ENCODE results near the gene SUFU. TPM values are rescaled to one million over a fixed set of nuclear protein-coding genes. Genes with fewer than 3 reads are reported as not detected.

The SUFU gene
- total RNA-seq, 2 donors from 2014 or later: 6.8 to 10.9 TPM

DNA sequence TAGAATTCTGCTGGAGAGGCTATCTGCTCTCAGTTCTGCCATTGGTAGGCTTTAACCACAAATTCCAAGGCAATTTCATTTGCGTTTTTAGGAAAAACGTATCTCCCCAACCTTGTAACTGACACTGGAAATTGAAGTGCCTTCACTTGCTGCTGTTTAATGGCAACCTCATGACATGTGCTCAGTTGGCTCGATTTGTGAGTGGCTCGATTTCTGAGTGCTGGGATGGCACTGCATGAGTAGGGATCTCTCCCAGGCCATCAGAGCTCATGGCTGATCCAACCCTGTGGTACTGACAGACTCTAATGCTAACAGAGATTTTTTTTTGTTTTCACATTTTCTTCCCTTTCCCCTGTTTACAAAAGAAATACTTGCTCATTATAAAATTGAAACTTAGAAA lies 56.0 kb downstream of the SUFU start:
- no peaks in the 10 kb centered on the region for H3K9me3 Mint-ChIP-seq
- no peaks in the 10 kb centered on the region for H3K27me3 Mint-ChIP-seq
- no peaks in the 10 kb centered on the region for H3K36me3 Mint-ChIP-seq
- DNase-seq (ENCODE audit: low spot score): no peak
- no peak overlapping the region for H3K4me3 Mint-ChIP-seq
- H3K27ac Mint-ChIP-seq: no peak overlapping the region
- peaks cover 0 to 9% of the 10 kb centered on the region in 2 donors for H3K4me1 Mint-ChIP-seq (ENCODE audit: low read depth in 2 of 2)
- ATAC-seq: no peak

DNA sequence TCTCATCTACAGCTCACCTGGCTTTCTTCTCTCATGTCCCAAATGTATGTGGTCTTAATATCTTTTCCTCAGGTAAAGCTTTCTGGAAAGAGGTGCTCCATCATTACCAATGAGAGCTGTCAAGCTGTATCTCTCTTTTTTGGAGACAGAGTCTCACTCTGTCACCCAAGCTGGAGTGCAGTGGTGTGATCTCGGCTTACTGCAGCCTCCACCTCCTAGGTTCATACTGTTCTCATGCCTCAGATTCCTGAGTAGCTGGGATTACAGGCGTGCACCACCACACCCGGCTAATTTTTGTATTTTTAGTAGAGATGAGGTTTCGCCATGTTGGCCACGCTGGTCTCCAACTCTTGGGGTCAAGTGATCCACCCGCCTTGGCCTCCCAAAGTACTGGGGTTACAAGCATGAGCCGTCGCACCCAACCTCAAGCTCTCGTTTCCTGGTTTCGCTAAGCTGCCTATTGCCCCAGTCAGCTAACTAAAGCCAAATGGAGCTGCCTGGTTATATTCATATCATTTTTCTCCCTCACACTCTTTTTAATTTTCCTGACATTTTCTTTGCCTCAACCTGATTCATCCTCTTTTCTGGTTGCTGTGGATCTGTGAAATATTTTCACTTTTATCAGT lies 60.5 kb downstream of the SUFU start:
- no peak for DNase-seq (ENCODE audit: low spot score)
- Mint-ChIP-seq H3K36me3 (no peaks in the 10 kb centered on the region), H3K9me3 (no peaks in the 10 kb centered on the region), H3K27ac (no peak overlapping the region), H3K4me3 (no peak overlapping the region), H3K4me1 (ENCODE audit: low read depth in 2 of 2) (peaks cover 0 to 4% of the 10 kb centered on the region in 2 donors), H3K27me3 (no peaks in the 10 kb centered on the region)
- no peak for ATAC-seq

DNA sequence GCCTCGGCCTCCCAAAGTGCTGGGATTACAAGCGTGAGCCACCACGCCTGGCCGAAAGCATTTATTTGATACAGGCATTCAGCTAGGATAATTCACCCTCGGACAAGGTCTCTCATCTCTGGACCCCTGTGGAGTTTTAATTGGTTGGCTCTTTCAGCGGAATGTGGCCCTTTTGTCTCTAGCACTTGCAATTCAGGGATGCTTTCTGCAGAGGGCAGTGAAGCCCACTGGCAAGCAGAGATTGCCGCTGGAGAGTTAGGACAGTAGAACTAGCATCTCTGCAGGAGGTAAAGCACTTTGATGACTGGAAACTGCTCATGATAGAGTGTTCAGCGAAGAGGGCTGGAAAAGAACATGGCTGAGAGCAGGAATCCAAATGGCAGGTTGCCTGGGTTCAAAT lies 62.0 kb downstream of the SUFU start:
- DNase-seq (ENCODE audit: low spot score): no peak

DNA sequence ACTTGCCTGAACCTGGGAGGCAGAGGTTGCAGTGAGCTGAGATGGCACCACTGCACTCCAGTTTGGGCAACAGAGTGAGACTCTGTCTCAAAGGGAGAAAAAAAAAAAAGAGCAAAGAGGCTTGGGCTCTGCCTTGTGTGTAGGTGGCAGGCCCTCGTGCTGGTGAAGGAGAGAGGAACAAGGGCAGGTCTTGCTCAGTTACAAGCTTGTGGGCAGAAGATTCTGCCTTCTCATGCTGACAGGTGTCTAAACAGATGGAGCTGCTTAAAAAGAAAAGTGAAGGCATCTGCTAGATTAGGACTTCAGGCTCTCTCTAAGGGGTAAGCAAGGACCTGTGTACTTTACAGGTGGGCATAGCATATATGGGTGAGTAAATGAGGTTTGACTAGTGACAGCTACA lies 75.0 kb downstream of the SUFU start:
- Mint-ChIP-seq H3K9me3 (no peaks in the 10 kb centered on the region), H3K27me3 (no peaks in the 10 kb centered on the region), H3K36me3 (no peaks in the 10 kb centered on the region), H3K27ac (no peak overlapping the region), H3K4me3 (no peak overlapping the region), H3K4me1 (ENCODE audit: low read depth in 2 of 2) (peaks cover 0 to 3% of the 10 kb centered on the region in 2 donors)
- no peak for ATAC-seq
- no peak for DNase-seq (ENCODE audit: low spot score)

More for the DNA sequence above, 62.0 kb downstream of the SUFU start:
- Mint-ChIP-seq H3K9me3 (no peaks in the 10 kb centered on the region), H3K27me3 (no peaks in the 10 kb centered on the region), H3K27ac (no peak overlapping the region), H3K4me3 (no peak overlapping the region), H3K36me3 (no peaks in the 10 kb centered on the region), H3K4me1 (ENCODE audit: low read depth in 2 of 2) (peaks cover 0 to 4% of the 10 kb centered on the region in 2 donors)
- ATAC-seq: no peak

GRCh38 chr10:102579328-102579727 lies 75.6 kb downstream of the SUFU start:
- DNase-seq (ENCODE audit: low spot score) (no peak), ATAC-seq (no peak)
- Mint-ChIP-seq H3K4me1 (ENCODE audit: low read depth in 2 of 2) (peaks cover 0 to 3% of the 10 kb centered on the region in 2 donors), H3K36me3 (no peaks in the 10 kb centered on the region), H3K27me3 (no peaks in the 10 kb centered on the region), H3K9me3 (no peaks in the 10 kb centered on the region), H3K4me3 (no peak overlapping the region), H3K27ac (no peak overlapping the region)

- no peaks in the 10 kb centered on the region for H3K27me3 Mint-ChIP-seq
- H3K27ac Mint-ChIP-seq: no peak overlapping the region
- H3K4me1 Mint-ChIP-seq (ENCODE audit: low read depth in 2 of 2): peaks cover 0 to 3% of the 10 kb centered on the region in 2 donors
- no peaks in the 10 kb centered on the region for H3K9me3 Mint-ChIP-seq
- no peak overlapping the region for H3K4me3 Mint-ChIP-seq
- ATAC-seq: no peak
- no peaks in the 10 kb centered on the region for H3K36me3 Mint-ChIP-seq
- no peak for DNase-seq (ENCODE audit: low spot score)
Observed at GRCh38 chr10:102580230-102580629, 76.5 kb downstream of the SUFU start.

DNA sequence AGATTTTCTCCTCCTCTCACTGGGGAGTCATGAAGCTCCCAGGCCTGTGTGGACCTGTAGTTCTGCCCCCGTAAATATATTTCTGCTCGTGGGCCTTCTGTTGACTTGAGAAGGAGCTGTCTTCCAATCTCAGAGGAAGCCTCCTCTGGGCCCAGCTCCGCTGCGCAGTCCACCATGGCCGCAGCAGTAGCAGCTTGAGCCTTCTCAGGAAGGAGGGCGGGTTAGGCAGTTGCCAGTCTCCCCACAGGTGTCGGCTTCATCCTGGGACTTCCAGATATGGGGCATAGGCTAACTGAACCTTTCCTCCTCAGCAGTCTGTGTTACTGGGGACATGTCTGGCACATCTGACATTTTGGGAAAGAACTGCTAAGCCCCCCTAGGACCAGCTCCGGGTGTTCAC lies 77.6 kb downstream of the SUFU start:
- Mint-ChIP-seq H3K9me3 (no peaks in the 10 kb centered on the region), H3K27me3 (no peaks in the 10 kb centered on the region), H3K4me3 (no peak overlapping the region), H3K4me1 (ENCODE audit: low read depth in 2 of 2) (peaks cover 0 to 3% of the 10 kb centered on the region in 2 donors), H3K27ac (no peak overlapping the region), H3K36me3 (no peaks in the 10 kb centered on the region)
- DNase-seq (ENCODE audit: low spot score) (no peak), ATAC-seq (no peak)

DNA sequence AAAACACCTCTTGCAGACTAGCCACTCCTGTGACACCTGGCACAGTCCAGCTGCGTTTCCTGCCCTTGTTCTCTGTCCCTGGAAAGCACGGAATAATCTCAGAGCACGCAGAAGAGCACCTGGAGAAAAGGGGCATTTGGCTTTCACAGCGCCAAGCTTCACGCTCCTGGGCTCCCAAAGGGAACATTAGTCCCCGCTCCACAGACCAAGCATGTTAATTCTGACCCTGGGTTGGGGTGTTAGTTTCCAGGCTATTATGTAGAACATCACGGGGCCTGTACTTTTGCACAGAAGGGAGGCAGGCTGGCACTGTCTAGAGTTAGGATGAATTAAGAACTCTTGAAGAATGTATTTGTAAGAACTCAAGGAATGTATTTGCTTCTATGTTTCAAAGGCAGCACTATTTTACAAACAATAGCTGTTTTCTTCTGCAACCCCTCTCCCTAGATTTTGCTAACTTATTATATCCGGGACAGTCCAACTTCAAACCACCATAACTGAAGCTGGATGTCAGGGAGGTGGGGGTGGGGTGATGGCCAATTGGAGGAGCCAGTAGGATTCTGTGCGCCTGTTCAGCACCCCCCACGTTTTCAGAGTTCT lies 78.3 kb downstream of the SUFU start:
- no peaks in the 10 kb centered on the region for H3K36me3 Mint-ChIP-seq
- H3K4me1 Mint-ChIP-seq (ENCODE audit: low read depth in 2 of 2): peaks cover 0 to 3% of the 10 kb centered on the region in 2 donors
- H3K27ac Mint-ChIP-seq: no peak overlapping the region
- H3K27me3 Mint-ChIP-seq: no peaks in the 10 kb centered on the region
- H3K9me3 Mint-ChIP-seq: no peaks in the 10 kb centered on the region
- ATAC-seq (no peak), DNase-seq (ENCODE audit: low spot score) (no peak)
- H3K4me3 Mint-ChIP-seq: no peak overlapping the region

DNA sequence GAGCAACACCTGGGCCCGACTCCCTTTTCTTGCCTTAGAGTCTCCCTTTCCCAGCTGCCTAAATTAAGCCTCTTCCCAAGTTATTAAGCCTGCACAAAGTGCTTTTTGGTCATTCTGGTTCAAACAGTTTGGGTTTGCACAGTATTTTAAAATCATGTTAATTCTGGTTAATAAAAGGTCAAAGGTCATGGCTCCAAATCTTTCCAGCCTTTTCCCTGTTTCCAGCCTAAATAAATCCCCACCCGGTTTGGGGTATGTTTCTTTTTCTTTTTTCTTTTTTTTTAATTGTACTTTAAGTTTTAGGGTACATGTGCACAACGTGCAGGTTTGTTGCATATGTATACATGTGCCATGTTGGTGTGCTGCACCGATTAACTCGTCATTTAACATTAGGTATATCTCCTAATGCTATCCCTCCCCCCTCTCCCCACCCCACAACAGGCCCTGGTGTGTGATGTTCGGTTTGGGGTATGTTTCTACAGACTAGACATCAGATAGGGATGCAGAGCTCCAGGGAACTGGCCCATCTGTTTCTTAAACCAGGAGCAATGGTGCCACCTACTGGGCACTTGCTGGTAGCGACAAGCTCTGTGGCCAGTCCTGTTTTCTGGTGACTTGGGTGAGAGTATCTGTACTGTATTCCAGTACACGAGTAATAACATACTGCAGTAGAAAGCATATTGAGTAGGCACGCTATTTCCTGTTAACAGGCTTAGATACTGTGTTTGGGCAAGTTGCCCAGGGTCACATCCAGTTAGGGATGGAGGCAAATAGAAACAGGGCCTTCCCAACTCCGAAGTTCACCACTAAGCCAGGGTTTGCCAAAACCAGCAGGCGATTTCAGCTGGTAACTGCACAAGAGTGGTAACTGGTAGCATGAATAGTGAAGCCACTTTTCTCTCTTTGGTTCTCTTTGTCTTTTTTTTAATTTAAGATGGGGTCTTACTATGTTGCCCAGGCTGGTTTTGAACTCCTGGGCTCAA lies 80.0 kb downstream of the SUFU start:
- Mint-ChIP-seq H3K27ac (no peak overlapping the region), H3K36me3 (no peaks in the 10 kb centered on the region), H3K27me3 (no peaks in the 10 kb centered on the region), H3K9me3 (no peaks in the 10 kb centered on the region), H3K4me1 (ENCODE audit: low read depth in 2 of 2) (peaks cover 0 to under 1% of the 10 kb centered on the region in 2 donors), H3K4me3 (no peak overlapping the region)
- ATAC-seq (peak; percentile 89), DNase-seq (ENCODE audit: low spot score) (peak; percentile 74)

- Mint-ChIP-seq H3K9me3 (no peaks in the 10 kb centered on the region), H3K36me3 (no peaks in the 10 kb centered on the region), H3K4me1 (ENCODE audit: low read depth in 2 of 2) (no peaks in the 10 kb centered on the region), H3K4me3 (no peak overlapping the region), H3K27ac (no peak overlapping the region), H3K27me3 (no peaks in the 10 kb centered on the region)
- ATAC-seq: no peak
- no peak for DNase-seq (ENCODE audit: low spot score)
Observed at GRCh38 chr10:102585026-102585425, 81.3 kb downstream of the SUFU start.

- DNase-seq (ENCODE audit: low spot score) (no peak), ATAC-seq (no peak)
- H3K27me3 Mint-ChIP-seq: no peaks in the 10 kb centered on the region
- no peaks in the 10 kb centered on the region for H3K9me3 Mint-ChIP-seq
- H3K36me3 Mint-ChIP-seq: no peaks in the 10 kb centered on the region
- no peaks in the 10 kb centered on the region for H3K4me1 Mint-ChIP-seq (ENCODE audit: low read depth in 2 of 2)
- H3K27ac Mint-ChIP-seq: no peak overlapping the region
- H3K4me3 Mint-ChIP-seq: no peak overlapping the region
Observed at GRCh38 chr10:102586858-102587257, 83.1 kb downstream of the SUFU start.

DNA sequence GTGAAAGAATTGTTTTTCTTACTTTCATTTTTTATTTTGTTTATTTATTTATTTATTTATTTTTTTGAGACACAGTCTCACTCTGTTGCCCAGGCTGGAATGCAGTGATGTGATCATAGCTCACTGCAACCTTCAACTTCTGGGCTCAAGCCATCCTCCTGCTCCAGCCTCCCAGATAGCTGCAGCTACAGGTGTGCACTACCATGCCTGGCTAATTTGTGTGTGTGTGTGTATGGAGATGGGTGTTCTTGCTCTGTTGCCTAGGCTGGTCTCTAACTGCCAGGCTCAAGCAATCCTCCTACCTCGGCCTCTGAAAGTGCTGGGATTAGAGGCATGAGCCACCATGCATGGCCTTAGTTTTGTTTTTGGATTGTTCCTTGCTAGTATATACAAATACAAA lies 85.1 kb downstream of the SUFU start:
- DNase-seq (ENCODE audit: low spot score) (no peak), ATAC-seq (no peak)
- H3K27me3 Mint-ChIP-seq: no peaks in the 10 kb centered on the region
- no peak overlapping the region for H3K27ac Mint-ChIP-seq
- no peaks in the 10 kb centered on the region for H3K9me3 Mint-ChIP-seq
- no peaks in the 10 kb centered on the region for H3K36me3 Mint-ChIP-seq
- H3K4me1 Mint-ChIP-seq (ENCODE audit: low read depth in 2 of 2): no peaks in the 10 kb centered on the region
- H3K4me3 Mint-ChIP-seq: no peak overlapping the region

- Mint-ChIP-seq H3K4me3 (no peak overlapping the region), H3K4me1 (ENCODE audit: low read depth in 2 of 2) (no peaks in the 10 kb centered on the region), H3K27ac (no peak overlapping the region), H3K27me3 (no peaks in the 10 kb centered on the region), H3K36me3 (no peaks in the 10 kb centered on the region), H3K9me3 (no peaks in the 10 kb centered on the region)
- ATAC-seq (peak in 1 of 2 donors; percentile 15), DNase-seq (ENCODE audit: low spot score) (no peak)
Observed at GRCh38 chr10:102593074-102593803, 89.5 kb downstream of the SUFU start.

- no peak overlapping the region for H3K27ac Mint-ChIP-seq
Observed at GRCh38 chr10:102593804-102594079, 90.0 kb downstream of the SUFU start.

More at GRCh38 chr10:102593804-102594079, 90.0 kb downstream of the SUFU start:
- DNase-seq (ENCODE audit: low spot score) (no peak), ATAC-seq (peak in 1 of 2 donors; percentile 20)
- H3K4me1 Mint-ChIP-seq (ENCODE audit: low read depth in 2 of 2): no peaks in the 10 kb centered on the region
- no peaks in the 10 kb centered on the region for H3K27me3 Mint-ChIP-seq
- H3K4me3 Mint-ChIP-seq: no peak overlapping the region
- no peaks in the 10 kb centered on the region for H3K36me3 Mint-ChIP-seq
- H3K9me3 Mint-ChIP-seq: no peaks in the 10 kb centered on the region
